ENCODE measurements around the gene C2CD4A.

DNA sequence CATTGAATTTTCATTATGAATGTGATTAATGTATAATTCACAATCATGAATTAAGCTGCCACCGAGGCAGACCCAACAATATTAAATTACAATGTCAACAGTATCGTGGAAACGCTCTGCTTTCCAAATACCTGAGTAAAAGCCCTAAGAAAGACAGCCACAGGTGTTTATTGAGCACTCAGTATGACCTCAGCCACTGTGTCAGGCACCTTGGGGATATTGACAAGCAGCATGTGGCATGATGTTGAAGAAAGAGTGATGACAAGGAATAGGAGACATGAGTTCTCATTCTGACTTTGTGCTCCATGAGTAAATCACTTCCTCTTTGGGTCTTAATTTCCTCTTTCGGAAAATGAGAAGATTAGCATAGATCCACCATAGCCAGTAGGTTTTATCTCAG is 12.8 kb downstream of the C2CD4A start:
- TF ChIP-seq, protein P1, sequence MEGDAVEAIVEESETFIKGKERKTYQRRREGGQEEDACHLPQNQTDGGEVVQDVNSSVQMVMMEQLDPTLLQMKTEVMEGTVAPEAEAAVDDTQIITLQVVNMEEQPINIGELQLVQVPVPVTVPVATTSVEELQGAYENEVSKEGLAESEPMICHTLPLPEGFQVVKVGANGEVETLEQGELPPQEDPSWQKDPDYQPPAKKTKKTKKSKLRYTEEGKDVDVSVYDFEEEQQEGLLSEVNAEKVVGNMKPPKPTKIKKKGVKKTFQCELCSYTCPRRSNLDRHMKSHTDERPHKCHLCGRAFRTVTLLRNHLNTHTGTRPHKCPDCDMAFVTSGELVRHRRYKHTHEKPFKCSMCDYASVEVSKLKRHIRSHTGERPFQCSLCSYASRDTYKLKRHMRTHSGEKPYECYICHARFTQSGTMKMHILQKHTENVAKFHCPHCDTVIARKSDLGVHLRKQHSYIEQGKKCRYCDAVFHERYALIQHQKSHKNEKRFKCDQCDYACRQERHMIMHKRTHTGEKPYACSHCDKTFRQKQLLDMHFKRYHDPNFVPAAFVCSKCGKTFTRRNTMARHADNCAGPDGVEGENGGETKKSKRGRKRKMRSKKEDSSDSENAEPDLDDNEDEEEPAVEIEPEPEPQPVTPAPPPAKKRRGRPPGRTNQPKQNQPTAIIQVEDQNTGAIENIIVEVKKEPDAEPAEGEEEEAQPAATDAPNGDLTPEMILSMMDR (IDR thresholded peaks at IDR 0.05 in 8 of 11, conservative IDR thresholded peaks at IDR 0.05 in 3 of 11): no peak
- TF ChIP-seq POLR2A (IDR thresholded peaks at IDR 0.05): no peak
